Chondrocyte (in vitro differentiated cells): ENCODE data around the gene HHLA2. TPM values are rescaled to one million over a fixed set of nuclear protein-coding genes. Genes with fewer than 3 reads are reported as not detected.
A peak's percentile ranks its signal among the peaks of the same experiment; 100 is the strongest.

Experiments used
- DNase-seq: peaks from one replicate; pipeline ENCODE4 v3.0.0; 2021; ENCODE audit warnings: mixed read lengths, low spot score
- H3K27ac Mint-ChIP-seq: one replicate; pipeline ENCODE4 v1.8.0; 2021; ENCODE audit warnings: mild to moderate bottlenecking, moderate library complexity, mixed read lengths; ENCODE audit not compliant: unreplicated experiment
- H3K27me3 Mint-ChIP-seq: 2 replicates; pipeline ENCODE4 v1.8.0; 2021; ENCODE audit warnings: low read depth, mixed read lengths
- H3K36me3 Mint-ChIP-seq: 2 replicates; pipeline ENCODE4 v1.8.0; 2021; ENCODE audit warnings: low read depth, mixed read lengths
- H3K4me1 Mint-ChIP-seq: 2 replicates; pipeline ENCODE4 v1.8.0; 2021; ENCODE audit warnings: low read depth, mild to moderate bottlenecking, mixed read lengths
- H3K4me3 Mint-ChIP-seq: one replicate; pipeline ENCODE4 v1.8.0; 2021; ENCODE audit warnings: mild to moderate bottlenecking, moderate library complexity, mixed read lengths; ENCODE audit not compliant: unreplicated experiment
- H3K9me3 Mint-ChIP-seq: 2 replicates; pipeline ENCODE4 v1.8.0; 2021; ENCODE audit warnings: low read depth, mixed read lengths
- total RNA-seq: library from RNA; stranded (reverse); gene quantifications from 3 replicates; pipeline ENCODE4 v1.2.1, GENCODE V29; 2021
- TF ChIP-seq, protein P1 (sequence below): fragments of 200-600 bp; sonication (generic); IDR thresholded peaks from 2 replicates; pipeline ENCODE4 v1.5.0; 2021; ENCODE audit warnings: antibody characterized with exemption, mild to moderate bottlenecking, moderate library complexity

HHLA2 gene
- total RNA-seq, 1 donor from 2014 or later: not detected

DNA sequence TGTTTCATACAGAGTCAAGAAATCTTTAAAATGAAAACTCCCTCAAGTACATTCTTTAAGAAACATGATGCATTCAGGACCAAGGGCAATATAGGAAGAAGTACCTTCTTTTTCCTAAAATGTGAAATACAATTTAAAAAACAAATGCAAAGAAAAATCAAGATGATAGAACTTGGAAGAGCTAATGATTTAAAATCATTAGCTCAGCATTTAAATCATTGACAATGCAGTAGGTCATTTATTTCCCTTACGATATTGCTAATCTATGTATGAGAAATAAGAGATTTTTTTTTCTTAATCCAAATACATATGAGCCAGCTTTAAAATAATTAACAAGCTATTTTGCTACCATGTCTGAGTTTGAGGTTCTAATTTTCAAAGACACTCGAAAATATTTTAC lies 105.5 kb downstream of the HHLA2 start:
- Mint-ChIP-seq H3K27ac (no peak overlapping the region), H3K27me3 (no peaks in the 10 kb centered on the region)
- DNase-seq: no peak

DNA sequence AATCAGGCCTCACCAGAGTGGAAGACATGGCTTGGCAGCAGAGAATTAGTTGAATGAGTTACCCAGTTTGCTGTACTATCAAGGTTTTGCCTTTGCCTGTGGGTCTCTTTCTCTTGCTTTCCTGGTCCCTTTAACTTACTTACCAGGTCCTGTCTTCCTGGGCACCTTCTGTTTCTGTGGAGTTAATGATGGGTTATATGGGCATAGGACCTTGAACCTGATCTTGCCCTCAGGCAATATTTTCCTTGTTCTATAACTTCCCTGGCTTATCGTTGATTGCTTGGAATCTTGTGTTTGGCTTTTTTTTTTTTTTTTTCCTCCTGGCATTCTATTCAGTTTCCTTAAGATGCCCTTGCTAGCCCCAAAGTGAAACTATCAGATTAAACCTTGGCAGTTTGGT lies 106.8 kb downstream of the HHLA2 start:
- TF ChIP-seq, protein P1, sequence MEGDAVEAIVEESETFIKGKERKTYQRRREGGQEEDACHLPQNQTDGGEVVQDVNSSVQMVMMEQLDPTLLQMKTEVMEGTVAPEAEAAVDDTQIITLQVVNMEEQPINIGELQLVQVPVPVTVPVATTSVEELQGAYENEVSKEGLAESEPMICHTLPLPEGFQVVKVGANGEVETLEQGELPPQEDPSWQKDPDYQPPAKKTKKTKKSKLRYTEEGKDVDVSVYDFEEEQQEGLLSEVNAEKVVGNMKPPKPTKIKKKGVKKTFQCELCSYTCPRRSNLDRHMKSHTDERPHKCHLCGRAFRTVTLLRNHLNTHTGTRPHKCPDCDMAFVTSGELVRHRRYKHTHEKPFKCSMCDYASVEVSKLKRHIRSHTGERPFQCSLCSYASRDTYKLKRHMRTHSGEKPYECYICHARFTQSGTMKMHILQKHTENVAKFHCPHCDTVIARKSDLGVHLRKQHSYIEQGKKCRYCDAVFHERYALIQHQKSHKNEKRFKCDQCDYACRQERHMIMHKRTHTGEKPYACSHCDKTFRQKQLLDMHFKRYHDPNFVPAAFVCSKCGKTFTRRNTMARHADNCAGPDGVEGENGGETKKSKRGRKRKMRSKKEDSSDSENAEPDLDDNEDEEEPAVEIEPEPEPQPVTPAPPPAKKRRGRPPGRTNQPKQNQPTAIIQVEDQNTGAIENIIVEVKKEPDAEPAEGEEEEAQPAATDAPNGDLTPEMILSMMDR: no peak
- peaks cover 35% of the 10 kb centered on the region for H3K4me1 Mint-ChIP-seq
- no peaks in the 10 kb centered on the region for H3K27me3 Mint-ChIP-seq
- H3K27ac Mint-ChIP-seq: no peak overlapping the region
- H3K4me3 Mint-ChIP-seq: no peak overlapping the region
- peaks cover 6% of the 10 kb centered on the region for H3K9me3 Mint-ChIP-seq
- no peak for DNase-seq
- no peaks in the 10 kb centered on the region for H3K36me3 Mint-ChIP-seq

More for the DNA sequence above, 105.5 kb downstream of the HHLA2 start:
- peaks cover 34% of the 10 kb centered on the region for H3K4me1 Mint-ChIP-seq
- no peaks in the 10 kb centered on the region for H3K36me3 Mint-ChIP-seq
- H3K4me3 Mint-ChIP-seq: no peak overlapping the region
- peaks cover 6% of the 10 kb centered on the region for H3K9me3 Mint-ChIP-seq
- TF ChIP-seq, protein P1: no peak

DNA sequence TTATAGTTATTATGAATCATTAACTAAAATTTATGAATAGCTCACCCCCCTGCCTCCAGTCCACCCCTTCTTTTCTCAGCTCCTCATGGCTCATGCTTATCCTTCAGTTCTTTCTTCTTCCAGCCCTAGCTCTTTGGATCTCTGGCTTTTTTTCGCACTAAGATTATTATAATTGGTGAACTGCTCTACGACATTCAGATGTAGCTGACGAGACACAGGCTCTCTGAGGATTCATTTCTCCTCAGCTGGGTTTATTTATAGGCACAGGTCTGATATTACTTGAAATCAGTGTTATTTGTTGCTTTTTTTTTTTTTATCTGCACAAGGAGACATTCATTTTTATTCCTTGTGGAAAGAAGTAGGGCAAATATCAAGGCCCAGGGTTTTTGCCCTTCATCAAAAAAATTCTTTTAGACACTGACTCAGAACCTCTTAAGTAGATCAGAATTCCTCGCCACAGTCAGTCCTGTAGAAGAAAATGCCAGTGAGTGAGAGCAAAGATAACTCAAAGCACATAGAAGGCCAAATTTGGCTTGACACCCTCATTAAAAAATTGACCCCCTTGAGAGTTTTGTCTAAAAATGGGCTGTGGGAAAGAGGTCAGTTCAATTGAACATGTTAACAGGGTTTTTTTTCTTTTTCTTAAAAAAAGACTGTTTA lies 107.5 kb downstream of the HHLA2 start:
- peak overlapping the region; percentile 88 for H3K27ac Mint-ChIP-seq
- no peak for DNase-seq
- no peaks in the 10 kb centered on the region for H3K27me3 Mint-ChIP-seq
- no peaks in the 10 kb centered on the region for H3K36me3 Mint-ChIP-seq
- TF ChIP-seq, protein P1: no peak
- no peak overlapping the region for H3K4me3 Mint-ChIP-seq
- peaks cover 35% of the 10 kb centered on the region for H3K4me1 Mint-ChIP-seq
- H3K9me3 Mint-ChIP-seq: peaks cover 6% of the 10 kb centered on the region

DNA sequence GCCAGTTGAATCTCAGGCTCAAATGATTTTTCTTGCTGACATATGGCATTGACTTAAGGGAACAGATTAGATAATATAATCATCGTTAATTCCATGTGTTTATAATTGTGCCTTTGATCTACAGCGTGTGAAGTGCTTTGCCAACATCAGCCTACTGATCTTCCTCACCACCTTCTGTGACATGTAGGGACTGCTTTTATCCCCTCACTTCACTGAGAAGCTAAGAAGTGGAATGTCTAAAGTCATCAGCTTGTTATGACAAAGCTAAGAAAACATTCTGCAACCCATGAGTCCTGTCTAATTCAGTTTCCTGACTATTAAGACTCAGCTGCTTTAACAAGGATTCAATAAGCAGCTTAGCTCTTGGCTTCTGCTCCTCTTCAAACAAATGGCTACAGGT lies 108.0 kb downstream of the HHLA2 start:
- Mint-ChIP-seq H3K4me1 (peaks cover 35% of the 10 kb centered on the region), H3K4me3 (no peak overlapping the region), H3K9me3 (peaks cover 6% of the 10 kb centered on the region), H3K27ac (peak overlapping the region; percentile 88), H3K36me3 (no peaks in the 10 kb centered on the region), H3K27me3 (no peaks in the 10 kb centered on the region)
- TF ChIP-seq, protein P1: no peak
- DNase-seq: no peak

DNA sequence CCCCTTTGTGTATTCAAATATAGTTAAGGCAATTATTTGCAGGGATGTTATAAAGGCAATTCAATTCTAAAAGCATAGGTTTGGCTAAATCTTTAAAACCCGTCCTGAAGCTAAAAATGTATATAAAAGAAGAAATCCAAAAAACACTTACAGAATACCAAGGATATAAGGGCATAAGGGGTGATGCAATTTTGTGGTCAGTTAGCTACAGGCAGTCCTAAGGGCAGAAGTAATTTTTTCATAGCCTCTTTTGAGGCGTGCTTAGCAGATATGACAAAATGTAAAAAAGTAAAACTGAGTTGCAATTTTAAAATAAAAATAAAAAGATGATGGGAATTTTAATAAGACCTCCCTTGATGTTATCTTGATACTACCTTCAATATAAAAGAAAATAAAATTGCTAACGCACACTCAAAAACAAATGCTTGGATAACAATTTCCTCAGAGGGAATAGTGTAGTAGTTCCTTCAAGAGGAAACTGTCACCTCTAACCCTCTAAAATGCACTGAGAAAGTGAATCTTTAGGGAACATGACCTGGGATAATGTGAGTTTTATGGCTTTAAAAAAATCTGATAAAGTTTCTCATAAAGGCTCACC lies 109.8 kb downstream of the HHLA2 start:
- TF ChIP-seq, protein P1: no peak
- H3K4me3 Mint-ChIP-seq: no peak overlapping the region
- no peaks in the 10 kb centered on the region for H3K36me3 Mint-ChIP-seq
- peak overlapping the region; percentile 53 for H3K27ac Mint-ChIP-seq
- peaks cover 35% of the 10 kb centered on the region for H3K4me1 Mint-ChIP-seq
- no peak for DNase-seq
- no peaks in the 10 kb centered on the region for H3K9me3 Mint-ChIP-seq
- H3K27me3 Mint-ChIP-seq: no peaks in the 10 kb centered on the region
